HEK293T (cell line): ENCODE data around the gene JPH2.

Experiments used
- ARNT ChIP-seq: fragments of 450-650 bp; IDR thresholded peaks from 2 replicates; pipeline ENCODE4 v1.6.1; 2017; ENCODE audit warnings: mild to moderate bottlenecking
- BHLHE40 ChIP-seq: fragments of 450-650 bp; IDR thresholded peaks from 2 replicates; pipeline ENCODE4 v1.6.1; 2016; ENCODE audit warnings: mild to moderate bottlenecking, moderate library complexity, borderline replicate concordance
- CTBP1 ChIP-seq: fragments of 450-650 bp; IDR thresholded peaks from 2 replicates; pipeline ENCODE4 v1.6.1; 2016; ENCODE audit warnings: borderline replicate concordance
- ELF4 ChIP-seq: fragments of 450-650 bp; IDR thresholded peaks from 2 replicates; pipeline ENCODE4 v1.6.1; 2017; ENCODE audit warnings: antibody characterized with exemption
- FOXM1 ChIP-seq: fragments of 450-650 bp; IDR thresholded peaks from 2 replicates; pipeline ENCODE4 v1.6.1; 2017; ENCODE audit warnings: mild to moderate bottlenecking, borderline replicate concordance
- HDGF ChIP-seq: fragments of 450-650 bp; IDR thresholded peaks from 2 replicates; pipeline ENCODE4 v1.6.1; 2017; ENCODE audit warnings: antibody characterized with exemption, borderline replicate concordance
- LEF1 ChIP-seq: fragments of 450-650 bp; IDR thresholded peaks from 2 replicates; pipeline ENCODE4 v1.6.1; 2017; ENCODE audit warnings: mild to moderate bottlenecking, borderline replicate concordance
- NFRKB ChIP-seq: fragments of 450-650 bp; IDR thresholded peaks from 2 replicates; pipeline ENCODE4 v1.6.1; 2016; ENCODE audit warnings: mild to moderate bottlenecking, moderate library complexity
- PKNOX1 ChIP-seq: fragments of 450-650 bp; IDR thresholded peaks from 2 replicates; pipeline ENCODE4 v1.6.1; 2016
- SP1 ChIP-seq: fragments of 450-650 bp; IDR thresholded peaks from 2 replicates; pipeline ENCODE4 v1.6.1; 2017
- SUZ12 ChIP-seq: fragments of 450-650 bp; IDR thresholded peaks from 2 replicates; pipeline ENCODE4 v1.6.1; 2016; ENCODE audit warnings: mild to moderate bottlenecking
- TARDBP ChIP-seq: fragments of 450-650 bp; IDR thresholded peaks from 2 replicates; pipeline ENCODE4 v1.6.1; 2016
- ZNF384 ChIP-seq: fragments of 450-650 bp; IDR thresholded peaks from 2 replicates; pipeline ENCODE4 v1.6.1; 2016

- no peak for TF ChIP-seq ELF4
- no peak for TF ChIP-seq NFRKB
- no peak for TF ChIP-seq HDGF
- TF ChIP-seq TARDBP = no peak
- no peak for TF ChIP-seq LEF1
- no peak for TF ChIP-seq ARNT
- no peak for TF ChIP-seq SP1
- TF ChIP-seq ZNF384 = no peak
- TF ChIP-seq CTBP1 = no peak
- no peak for TF ChIP-seq BHLHE40
- TF ChIP-seq FOXM1 = no peak
- TF ChIP-seq SUZ12 = no peak
- TF ChIP-seq PKNOX1 = no peak
These were observed 99.2 kb downstream of the JPH2 start for GRCh38 chr20:44087857-44088120.
